ENCODE data around the gene LAT.

Gene LAT

DNA sequence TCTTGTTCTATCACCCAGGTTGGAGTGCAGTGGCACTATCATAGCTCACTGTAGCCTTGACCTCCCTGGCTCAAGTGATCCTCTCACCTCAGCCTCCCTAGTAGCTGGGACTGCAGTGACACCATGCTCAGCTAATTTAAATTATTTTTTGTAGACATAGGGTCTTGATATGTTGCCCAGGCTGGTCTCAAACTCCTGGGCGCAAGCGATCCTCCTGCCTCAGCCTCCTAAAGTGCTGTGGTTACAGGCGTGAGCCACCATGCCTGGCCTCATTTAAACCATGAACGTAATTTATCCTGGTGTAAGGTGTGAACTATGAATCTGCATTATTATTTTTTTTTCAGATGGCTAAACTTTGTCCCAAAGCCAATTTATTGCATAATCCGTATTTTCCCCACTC is 37.3 kb downstream of the LAT start:
- POLR2A ChIA-PET: no interaction called here
- no peak for DNase-seq (ENCODE audit: extremely low spot score)
- CTCF ChIA-PET: no interaction called here
- TF ChIP-seq, protein P1, sequence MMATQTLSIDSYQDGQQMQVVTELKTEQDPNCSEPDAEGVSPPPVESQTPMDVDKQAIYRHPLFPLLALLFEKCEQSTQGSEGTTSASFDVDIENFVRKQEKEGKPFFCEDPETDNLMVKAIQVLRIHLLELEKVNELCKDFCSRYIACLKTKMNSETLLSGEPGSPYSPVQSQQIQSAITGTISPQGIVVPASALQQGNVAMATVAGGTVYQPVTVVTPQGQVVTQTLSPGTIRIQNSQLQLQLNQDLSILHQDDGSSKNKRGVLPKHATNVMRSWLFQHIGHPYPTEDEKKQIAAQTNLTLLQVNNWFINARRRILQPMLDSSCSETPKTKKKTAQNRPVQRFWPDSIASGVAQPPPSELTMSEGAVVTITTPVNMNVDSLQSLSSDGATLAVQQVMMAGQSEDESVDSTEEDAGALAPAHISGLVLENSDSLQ (IDR thresholded peaks at IDR 0.05): no peak
- TF ChIP-seq ELF4 (IDR thresholded peaks at IDR 0.05) (no peak), LEF1 (IDR thresholded peaks at IDR 0.05; ENCODE audit: borderline replicate concordance) (no peak), HDGF (IDR thresholded peaks at IDR 0.05; ENCODE audit: borderline replicate concordance) (no peak), FOXA1 (IDR thresholded peaks at IDR 0.05) (no peak), TARDBP (IDR thresholded peaks at IDR 0.05) (no peak), SP1 (IDR thresholded peaks at IDR 0.05) (no peak), ARNT (IDR thresholded peaks at IDR 0.05) (no peak), ZNF384 (IDR thresholded peaks at IDR 0.05) (no peak), NFRKB (IDR thresholded peaks at IDR 0.05) (no peak)

DNA sequence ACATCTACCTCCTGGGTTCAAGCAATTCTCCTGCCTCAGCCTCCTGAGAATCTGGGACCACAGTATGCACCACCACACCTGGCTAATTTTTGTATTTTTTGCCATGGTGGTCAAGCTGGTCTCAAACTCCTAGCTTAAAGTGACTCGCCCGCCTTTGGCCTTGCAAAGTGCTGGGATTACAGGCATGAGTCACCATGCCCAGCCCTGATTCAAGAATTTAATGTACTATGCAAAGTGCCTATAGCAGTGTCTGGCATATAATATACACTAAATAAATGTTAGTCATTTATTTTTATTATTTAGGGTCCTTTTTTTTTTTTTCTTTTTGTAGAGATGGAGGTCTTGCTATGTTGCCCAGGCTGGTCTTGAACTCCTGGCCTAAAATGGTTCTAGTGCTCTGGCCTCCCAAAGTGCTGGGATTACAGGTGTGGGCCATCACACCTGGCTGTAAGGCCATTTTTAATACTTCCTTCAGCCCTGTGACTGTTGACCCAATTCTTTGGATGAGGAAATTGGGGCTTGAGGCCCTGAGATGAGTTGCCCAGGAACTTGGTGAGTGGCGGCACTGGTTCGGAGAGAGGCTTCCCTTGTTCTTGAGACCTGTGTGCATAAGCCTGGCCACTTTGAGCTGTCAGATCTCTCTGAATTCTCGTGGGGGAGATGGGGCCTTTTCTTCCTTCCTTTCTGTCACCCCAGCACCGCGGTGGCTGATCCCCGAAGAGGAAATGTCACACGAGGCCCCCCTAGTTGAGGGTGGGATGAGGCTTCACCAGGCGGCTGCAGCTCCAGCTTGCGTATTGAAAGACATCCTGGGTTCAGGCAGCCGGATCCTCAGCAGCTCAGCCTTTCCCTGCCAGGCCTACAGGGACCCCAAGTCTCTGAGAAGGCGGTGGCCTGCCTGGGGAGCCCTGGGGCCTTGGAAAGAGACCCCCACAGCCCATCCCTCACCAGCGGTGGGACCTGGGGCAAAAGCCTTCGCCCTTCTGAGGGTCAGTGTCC is 38.7 kb downstream of the LAT start:
- POLR2A ChIA-PET: no interaction called here
- no peak for TF ChIP-seq ARNT (IDR thresholded peaks at IDR 0.05)
- no peak for TF ChIP-seq TARDBP (IDR thresholded peaks at IDR 0.05)
- no peak for TF ChIP-seq HDGF (IDR thresholded peaks at IDR 0.05; ENCODE audit: borderline replicate concordance)
- TF ChIP-seq SUZ12 (IDR thresholded peaks at IDR 0.05): no peak
- TF ChIP-seq, protein P1 (IDR thresholded peaks at IDR 0.05): no peak
- no peak for TF ChIP-seq SP1 (IDR thresholded peaks at IDR 0.05)
- TF ChIP-seq FOXM1 (IDR thresholded peaks at IDR 0.05; ENCODE audit: borderline replicate concordance): no peak
- TF ChIP-seq BHLHE40 (IDR thresholded peaks at IDR 0.05; ENCODE audit: borderline replicate concordance): no peak
- TF ChIP-seq L3MBTL2 (conservative IDR thresholded peaks at IDR 0.05): no peak
- no peak for TF ChIP-seq FOXA1 (IDR thresholded peaks at IDR 0.05)
- TF ChIP-seq CTBP1 (IDR thresholded peaks at IDR 0.05; ENCODE audit: borderline replicate concordance): no peak
- no peak for TF ChIP-seq ZNF384 (IDR thresholded peaks at IDR 0.05)
- no peak for TF ChIP-seq LEF1 (IDR thresholded peaks at IDR 0.05; ENCODE audit: borderline replicate concordance)
- TF ChIP-seq NFRKB (IDR thresholded peaks at IDR 0.05): no peak
- TF ChIP-seq FOXK2 (IDR thresholded peaks at IDR 0.05): no peak
- no peak for TF ChIP-seq ELF4 (IDR thresholded peaks at IDR 0.05)
- DNase-seq (ENCODE audit: extremely low spot score): no peak
- CTCF ChIA-PET: no interaction called here

DNA sequence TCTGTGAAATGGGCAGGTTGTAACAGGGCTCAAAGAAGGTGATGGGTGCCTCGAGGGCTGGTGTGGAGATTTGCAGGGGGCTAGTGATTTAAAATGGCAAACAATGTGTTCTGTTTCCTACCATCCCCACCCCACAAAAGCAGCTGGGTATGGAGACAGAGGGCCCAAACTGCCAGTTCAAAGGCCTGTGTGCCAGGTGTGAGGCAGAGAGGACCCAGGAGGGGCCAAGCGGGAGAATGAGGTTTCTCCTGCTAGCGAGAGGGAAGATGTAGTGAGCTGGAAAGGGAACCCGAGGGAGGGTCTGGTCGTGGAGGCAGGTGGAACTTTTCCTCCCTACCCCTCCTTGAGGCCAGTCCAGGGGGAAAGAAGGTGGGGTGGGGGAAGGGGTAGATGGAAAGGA is 39.4 kb downstream of the LAT start:
- CTCF ChIA-PET: no interaction called here

DNA sequence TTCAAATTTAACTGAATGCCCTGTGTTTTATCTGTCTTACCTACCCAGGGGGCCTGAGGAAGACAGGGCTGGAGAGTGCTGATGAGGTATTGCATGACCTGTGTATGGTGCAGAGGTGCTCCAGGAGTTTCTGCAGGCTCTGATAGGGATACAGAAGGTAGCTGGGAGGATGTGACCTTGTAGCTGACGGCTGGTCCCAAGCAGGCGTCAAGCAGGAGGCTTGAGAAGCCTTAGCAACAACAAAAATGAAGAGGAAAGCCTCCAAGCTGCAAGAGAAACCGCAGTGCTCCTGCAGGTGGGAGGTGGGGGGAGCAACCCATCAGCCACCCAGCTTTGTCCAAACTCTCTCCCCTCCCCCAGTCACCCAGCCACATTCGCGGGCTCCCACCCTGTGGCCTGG is 40.4 kb downstream of the LAT start:
- ChIA-PET CTCF (no interaction called here), POLR2A (no interaction called here)
- no peak for TF ChIP-seq FOXK2 (IDR thresholded peaks at IDR 0.05)
- TF ChIP-seq ELF4 (IDR thresholded peaks at IDR 0.05): no peak
- TF ChIP-seq L3MBTL2 (conservative IDR thresholded peaks at IDR 0.05): no peak
- no peak for TF ChIP-seq SUZ12 (IDR thresholded peaks at IDR 0.05)
- TF ChIP-seq FOXM1 (IDR thresholded peaks at IDR 0.05; ENCODE audit: borderline replicate concordance): no peak
- no peak for TF ChIP-seq FOXA1 (IDR thresholded peaks at IDR 0.05)
- no peak for TF ChIP-seq CTBP1 (IDR thresholded peaks at IDR 0.05; ENCODE audit: borderline replicate concordance)
- TF ChIP-seq NFRKB (IDR thresholded peaks at IDR 0.05): no peak
- TF ChIP-seq, protein P1 (IDR thresholded peaks at IDR 0.05): no peak
- TF ChIP-seq SP1 (IDR thresholded peaks at IDR 0.05): no peak
- TF ChIP-seq HDGF (IDR thresholded peaks at IDR 0.05; ENCODE audit: borderline replicate concordance): no peak
- no peak for TF ChIP-seq TARDBP (IDR thresholded peaks at IDR 0.05)
- TF ChIP-seq ZNF384 (IDR thresholded peaks at IDR 0.05): no peak
- no peak for TF ChIP-seq LEF1 (IDR thresholded peaks at IDR 0.05; ENCODE audit: borderline replicate concordance)
- no peak for TF ChIP-seq BHLHE40 (IDR thresholded peaks at IDR 0.05; ENCODE audit: borderline replicate concordance)
- no peak for TF ChIP-seq ARNT (IDR thresholded peaks at IDR 0.05)
- DNase-seq (ENCODE audit: extremely low spot score): no peak

More for the DNA sequence above, 39.4 kb downstream of the LAT start:
- TF ChIP-seq FOXM1 (IDR thresholded peaks at IDR 0.05; ENCODE audit: borderline replicate concordance) (no peak), CTBP1 (IDR thresholded peaks at IDR 0.05; ENCODE audit: borderline replicate concordance) (no peak), ZNF384 (IDR thresholded peaks at IDR 0.05) (no peak), LEF1 (IDR thresholded peaks at IDR 0.05; ENCODE audit: borderline replicate concordance) (no peak), L3MBTL2 (conservative IDR thresholded peaks at IDR 0.05) (no peak), HDGF (IDR thresholded peaks at IDR 0.05; ENCODE audit: borderline replicate concordance) (no peak), ARNT (IDR thresholded peaks at IDR 0.05) (no peak), ELF4 (IDR thresholded peaks at IDR 0.05) (no peak), SUZ12 (IDR thresholded peaks at IDR 0.05) (no peak), FOXK2 (IDR thresholded peaks at IDR 0.05) (no peak), TARDBP (IDR thresholded peaks at IDR 0.05) (no peak), SP1 (IDR thresholded peaks at IDR 0.05) (no peak), NFRKB (IDR thresholded peaks at IDR 0.05) (no peak), BHLHE40 (IDR thresholded peaks at IDR 0.05; ENCODE audit: borderline replicate concordance) (no peak)
- TF ChIP-seq, protein P1 (IDR thresholded peaks at IDR 0.05): no peak
- no peak for DNase-seq (ENCODE audit: extremely low spot score)
- POLR2A ChIA-PET: no interaction called here

DNA sequence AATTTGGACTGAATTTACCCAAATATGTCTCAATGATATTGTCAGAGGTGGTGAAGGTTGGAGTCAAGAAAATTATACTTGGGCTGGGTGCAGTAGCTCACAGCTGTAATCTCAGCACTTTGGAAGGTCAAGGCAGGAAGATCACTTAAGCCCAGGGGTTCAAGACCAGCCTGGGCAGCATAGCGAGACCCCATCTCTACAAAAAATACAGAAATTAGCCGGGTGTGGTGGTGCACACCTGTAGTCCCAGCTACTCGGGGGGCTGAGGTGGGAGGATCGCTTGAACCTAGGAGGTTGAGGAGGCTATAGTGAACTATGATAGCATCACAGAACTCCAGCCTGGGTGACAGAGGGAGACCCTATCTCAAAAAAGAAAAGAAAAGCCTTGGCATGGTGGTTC is 40.9 kb downstream of the LAT start:
- POLR2A ChIA-PET: no interaction called here
- TF ChIP-seq FOXA1 (IDR thresholded peaks at IDR 0.05): no peak
- no peak for TF ChIP-seq HDGF (IDR thresholded peaks at IDR 0.05; ENCODE audit: borderline replicate concordance)
- TF ChIP-seq ZNF384 (IDR thresholded peaks at IDR 0.05): no peak
- TF ChIP-seq TARDBP (IDR thresholded peaks at IDR 0.05): no peak
- TF ChIP-seq ELF4 (IDR thresholded peaks at IDR 0.05): no peak
- TF ChIP-seq, protein P1 (IDR thresholded peaks at IDR 0.05): no peak
- TF ChIP-seq FOXM1 (IDR thresholded peaks at IDR 0.05; ENCODE audit: borderline replicate concordance): no peak
- no peak for TF ChIP-seq SP1 (IDR thresholded peaks at IDR 0.05)
- no peak for TF ChIP-seq LEF1 (IDR thresholded peaks at IDR 0.05; ENCODE audit: borderline replicate concordance)
- TF ChIP-seq NFRKB (IDR thresholded peaks at IDR 0.05): no peak
- TF ChIP-seq BHLHE40 (IDR thresholded peaks at IDR 0.05; ENCODE audit: borderline replicate concordance): no peak
- no peak for TF ChIP-seq SUZ12 (IDR thresholded peaks at IDR 0.05)
- no peak for TF ChIP-seq CTBP1 (IDR thresholded peaks at IDR 0.05; ENCODE audit: borderline replicate concordance)
- TF ChIP-seq L3MBTL2 (conservative IDR thresholded peaks at IDR 0.05): no peak
- TF ChIP-seq FOXK2 (IDR thresholded peaks at IDR 0.05): no peak
- no peak for TF ChIP-seq ARNT (IDR thresholded peaks at IDR 0.05)
- no peak for DNase-seq (ENCODE audit: extremely low spot score)
- CTCF ChIA-PET: no interaction called here
